NCI-H345 (cell line): ENCODE measurements around the gene SIK2.
A peak's percentile ranks its signal among the peaks of the same experiment; 100 is the strongest.

Source experiments
- DNase-seq: peaks from one replicate; lab custom pipeline; 2025; lab: John Stamatoyannopoulos, UW

Gene SIK2

DNA sequence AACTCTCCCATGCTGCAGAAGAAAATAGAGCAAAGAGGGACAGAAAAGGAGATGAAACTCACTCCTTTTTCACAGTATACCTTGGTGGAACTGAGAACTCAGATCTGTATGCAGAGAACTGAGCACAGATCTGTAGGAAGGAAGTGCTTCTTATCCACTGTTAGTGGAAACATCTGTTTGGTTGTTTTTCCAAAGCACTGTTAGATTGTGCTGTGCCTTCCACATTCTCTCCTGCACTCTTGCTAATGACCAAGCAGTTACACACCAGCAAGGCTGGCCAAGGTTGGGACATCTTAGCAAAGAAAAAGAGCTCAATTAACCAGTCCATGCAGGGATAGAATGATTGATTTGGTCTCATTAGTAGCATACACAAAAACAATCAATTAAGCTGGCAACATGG is 20.1 kb upstream of the SIK2 start:
- no peak for DNase-seq

DNA sequence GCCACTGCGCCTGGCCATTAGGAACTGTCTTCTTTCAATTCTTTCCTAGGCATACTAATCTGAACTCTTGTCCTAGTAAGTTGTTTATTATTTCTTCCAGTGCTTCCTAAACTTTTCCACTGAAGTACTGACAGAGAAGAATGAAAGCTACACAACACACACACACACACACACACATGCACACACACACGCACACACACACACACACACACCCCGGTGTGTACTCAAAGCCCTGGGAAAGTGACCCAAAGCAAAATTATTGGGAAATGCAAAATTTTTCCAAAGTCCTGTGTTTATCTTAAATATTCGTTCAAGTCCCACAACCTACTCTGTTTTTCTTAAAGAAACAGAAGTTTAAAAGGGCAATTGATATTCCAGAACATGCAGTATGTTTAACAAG is 19.4 kb upstream of the SIK2 start:
- no peak for DNase-seq

DNA sequence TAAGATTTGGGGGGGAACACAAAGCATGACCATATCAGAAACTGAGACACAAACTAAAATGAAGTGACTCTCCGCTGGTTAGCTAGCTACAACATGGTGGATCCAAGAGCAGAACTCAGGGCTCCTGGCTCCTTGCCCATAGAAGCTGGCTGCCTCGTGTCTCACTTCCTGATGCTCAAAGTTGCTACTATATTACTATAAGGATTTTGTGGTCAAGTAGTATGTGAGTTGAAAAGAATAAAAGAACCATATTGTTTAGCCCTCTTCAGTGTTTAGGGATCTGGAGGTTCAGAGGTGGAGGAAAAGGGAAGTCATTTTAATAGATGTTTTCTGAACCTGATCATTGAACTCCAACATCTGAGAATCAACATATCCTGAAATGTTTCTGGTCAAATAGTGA is 16.9 kb upstream of the SIK2 start:
- DNase-seq = no peak

- DNase-seq = peak; percentile 56
These were observed 15.8 kb upstream of the SIK2 start for GRCh38 chr11:111586388-111586831.

GRCh38 chr11:111589114-111589513 is 13.1 kb upstream of the SIK2 start:
- DNase-seq = no peak

GRCh38 chr11:111589886-111590499 is 12.3 kb upstream of the SIK2 start:
- DNase-seq = no peak

DNA sequence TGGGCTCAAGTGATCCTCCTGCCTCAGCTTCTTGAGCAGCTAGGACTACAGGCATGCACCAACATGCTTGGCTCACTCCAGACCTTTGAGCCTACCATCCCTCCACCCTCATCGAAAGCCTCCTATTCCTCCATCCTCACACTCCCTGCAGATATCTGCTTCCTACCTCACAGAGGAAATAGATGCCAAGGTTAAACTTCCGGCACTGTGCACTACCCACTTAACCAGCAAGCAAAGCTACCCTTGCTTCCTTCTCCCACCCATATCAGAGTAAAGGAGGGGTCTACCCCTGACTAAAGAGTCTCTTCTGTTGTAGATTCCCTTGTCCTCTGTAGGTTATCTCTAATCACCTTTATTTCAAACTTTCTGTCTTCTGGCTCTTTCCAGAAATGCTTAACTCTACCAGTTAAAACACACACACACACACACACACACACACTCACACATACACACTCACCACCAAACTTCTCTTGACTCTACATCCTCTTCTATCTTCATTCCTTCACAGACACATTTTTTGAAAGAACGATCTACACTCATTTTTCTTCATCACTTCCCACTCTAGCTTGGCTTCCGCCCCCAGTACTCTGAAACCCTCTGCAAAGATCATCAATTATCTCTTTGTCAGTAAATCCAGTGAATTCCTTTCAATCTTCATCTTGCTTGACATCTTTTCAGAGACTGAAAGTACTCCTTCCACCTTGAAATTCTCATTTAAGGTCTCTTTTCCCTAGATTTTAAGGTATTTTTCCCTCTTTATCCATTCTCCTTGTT is 10.9 kb upstream of the SIK2 start:
- DNase-seq = no peak

- no peak for DNase-seq
These were observed 9.8 kb upstream of the SIK2 start for GRCh38 chr11:111592491-111592890.

- DNase-seq = no peak
These were observed 5.9 kb upstream of the SIK2 start for GRCh38 chr11:111596319-111596718.

- no peak for DNase-seq
These were observed 4.1 kb upstream of the SIK2 start for GRCh38 chr11:111598148-111598547.

DNA sequence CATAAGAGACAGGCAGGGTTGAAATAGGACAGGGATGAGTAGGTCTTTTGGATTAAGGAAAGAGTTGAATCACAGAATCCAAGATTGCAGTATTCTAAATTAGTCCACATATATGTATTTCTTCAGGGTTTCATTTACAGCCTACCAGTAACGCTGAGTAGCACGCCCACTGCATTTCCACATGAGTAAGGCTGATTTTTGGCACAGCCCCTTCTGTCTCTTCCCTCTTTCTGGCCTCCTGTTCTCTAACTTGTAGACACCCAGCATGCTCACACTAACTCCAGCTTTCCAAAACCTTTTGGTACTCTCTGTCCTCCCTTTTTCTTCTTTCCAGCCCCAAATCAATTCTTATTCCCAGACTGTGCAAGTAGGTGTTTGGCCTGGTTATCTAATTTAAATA is 3.7 kb upstream of the SIK2 start:
- DNase-seq = no peak

DNA sequence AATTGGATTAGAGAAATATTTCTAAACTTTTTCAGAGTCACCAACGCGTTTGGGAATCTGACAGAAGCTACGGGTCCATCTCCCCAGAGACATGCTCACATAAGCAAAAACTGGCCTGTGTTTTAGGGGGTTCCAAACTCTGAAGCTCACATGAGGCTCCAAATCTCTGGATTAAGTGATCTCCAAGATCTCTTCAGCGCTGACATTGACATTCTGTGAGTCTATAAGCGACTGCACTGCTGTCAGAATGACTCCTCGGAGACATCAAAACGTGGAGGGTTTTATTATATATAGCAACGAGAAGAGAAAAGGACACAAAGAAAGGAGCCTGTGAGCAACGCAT is 642 bp upstream of the SIK2 start:
- DNase-seq = no peak

GRCh38 chr11:111602865-111603610 is 789 bp downstream of the SIK2 start:
- DNase-seq = peak; percentile 52

- no peak for DNase-seq
These were observed 1.4 kb downstream of the SIK2 start for GRCh38 chr11:111603611-111604130.

GRCh38 chr11:111604392-111605009 is 2.3 kb downstream of the SIK2 start:
- peak; percentile 33 for DNase-seq

DNA sequence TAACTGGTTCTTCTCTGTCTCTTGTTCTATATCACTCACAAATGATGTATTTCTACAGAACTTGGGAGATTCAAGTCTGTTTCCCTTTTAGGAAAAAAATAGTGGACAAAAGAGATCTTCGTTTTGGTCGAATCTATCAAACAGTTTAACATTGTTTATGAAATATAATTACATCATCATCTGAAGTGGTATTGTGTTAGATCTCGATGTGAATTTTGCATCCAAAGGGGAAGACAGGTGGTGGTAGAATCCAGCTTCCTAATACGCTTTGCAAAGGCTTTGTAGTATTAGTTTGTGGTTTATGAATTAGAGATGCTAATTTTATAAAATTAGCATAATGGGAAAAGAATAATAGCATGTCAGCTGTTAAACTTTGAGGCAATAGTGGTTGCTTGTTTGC is 3.4 kb downstream of the SIK2 start:
- no peak for DNase-seq

DNA sequence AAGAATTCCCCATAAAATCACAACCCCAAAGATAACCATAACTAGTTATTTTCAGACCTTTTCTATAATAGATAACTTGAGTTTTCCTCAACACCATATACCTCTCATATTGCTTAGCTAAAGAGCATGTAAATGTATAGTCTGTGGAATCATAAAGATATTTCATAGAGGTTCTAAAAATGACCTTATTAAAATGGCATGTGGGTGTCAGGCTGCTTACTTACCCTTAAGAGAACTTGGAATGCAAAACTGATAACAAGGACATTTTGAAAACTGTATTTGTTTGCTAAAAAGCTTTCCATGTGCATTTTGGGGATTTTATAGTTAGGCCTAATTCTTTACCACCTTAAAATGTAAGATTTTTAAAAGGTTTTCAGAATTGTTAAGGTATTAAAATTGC is 4.7 kb downstream of the SIK2 start:
- DNase-seq = no peak

DNA sequence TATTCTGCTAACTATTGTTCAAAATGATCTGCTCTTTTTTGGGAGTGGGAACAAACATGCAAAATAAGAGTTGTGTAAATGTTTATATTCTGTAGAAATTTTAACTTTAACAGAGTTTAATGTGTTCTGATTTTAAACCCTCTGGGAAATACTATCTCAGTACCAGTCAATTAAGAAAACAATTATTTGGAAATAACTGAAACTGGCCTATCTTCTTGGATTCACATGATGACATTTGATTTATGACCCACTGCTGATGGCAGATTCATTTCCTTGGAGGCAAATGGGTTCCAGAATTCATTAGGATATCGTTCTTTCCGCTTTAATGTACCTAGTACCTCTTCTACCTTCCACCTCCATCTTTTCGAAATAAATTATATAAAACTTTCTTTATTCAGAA is 5.5 kb downstream of the SIK2 start:
- DNase-seq = no peak

GRCh38 chr11:111612224-111612623 is 10.0 kb downstream of the SIK2 start:
- DNase-seq = no peak

- DNase-seq = no peak
These were observed 15.0 kb downstream of the SIK2 start for GRCh38 chr11:111617286-111617685.

GRCh38 chr11:111620518-111620917 is 18.3 kb downstream of the SIK2 start:
- no peak for DNase-seq

DNA sequence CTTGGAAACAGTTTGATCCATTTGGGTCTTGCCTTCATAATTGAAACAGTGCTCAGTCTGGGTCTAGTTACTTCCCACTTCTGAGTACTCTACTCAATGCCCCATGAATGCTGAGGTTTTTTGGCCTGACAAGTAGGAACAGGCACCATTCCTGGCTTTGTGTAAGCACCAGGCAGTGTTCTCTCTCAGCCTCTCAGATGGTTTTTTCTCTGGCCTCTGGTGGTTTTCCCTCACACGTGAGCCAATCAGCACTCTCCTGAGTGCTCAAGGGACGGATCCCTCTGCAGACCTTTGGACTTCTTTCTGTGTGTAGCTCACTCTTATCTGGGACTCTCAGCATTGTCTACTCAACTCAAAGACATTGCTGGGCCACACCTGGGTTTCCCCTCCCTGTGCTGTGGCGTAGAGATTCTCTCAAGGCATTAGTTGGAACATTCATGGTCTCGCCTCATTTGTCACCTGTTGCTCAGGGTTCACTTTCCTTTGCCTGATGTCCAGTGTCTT is 21.3 kb downstream of the SIK2 start:
- DNase-seq = no peak
